ENCODE data around the gene SDS. TPM values are rescaled to one million over a fixed set of nuclear protein-coding genes. Genes with fewer than 3 reads are reported as not detected.

Gene SDS
- total and polyA plus RNA-seq, 2 donors (not counting 3 experiments of a cell fraction or from before 2014, with no cell fraction given), result not detected

- Histone ChIP-seq H3K9me1 (replicated peaks; ENCODE audit: control insufficient read depth, extremely low read depth, insufficient read depth, low read length) (no peaks in the 10 kb centered on the region), H4K20me1 (replicated peaks; ENCODE audit: control insufficient read depth, extremely low read depth, insufficient read depth, low read length) (no peaks in the 10 kb centered on the region), H3K27ac (ENCODE audit: insufficient read depth, low read depth, low read length) (no peak overlapping the region), H3K4me1 (ENCODE audit: control insufficient read depth, extremely low read depth, insufficient read depth, low read length) (no peaks in the 10 kb centered on the region), H3K9ac (replicated peaks; ENCODE audit: extremely low read depth, insufficient read depth, low read length) (no peak overlapping the region), H3K79me2 (ENCODE audit: control insufficient read depth, insufficient read depth, low read length) (no peaks in the 10 kb centered on the region), H2AFZ (ENCODE audit: low read depth, low read length) (no peak overlapping the region), H3K4me3 (replicated peaks in 1 of 3; ENCODE audit: insufficient read depth in 1 of 3, low read depth in 1 of 3, low read length in 3 of 3) (no peak overlapping the region), H3K36me3 (ENCODE audit: control insufficient read depth in 2 of 2, extremely low read depth in 1 of 2, insufficient read depth in 2 of 2, low read length in 2 of 2) (no peaks in the 10 kb centered on the region), H3K9me3 (replicated peaks; ENCODE audit: control insufficient read depth, insufficient read depth, low read length) (no peaks in the 10 kb centered on the region), H3K27me3 (ENCODE audit: control insufficient read depth in 2 of 2, insufficient read depth in 2 of 2, low read length in 2 of 2) (no peaks in the 10 kb centered on the region), H3K4me2 (ENCODE audit: insufficient read depth, low read length) (no peak overlapping the region)
- no TSS peak for BruUV-seq (replicated peaks)
- POLR2A ChIA-PET, result no interaction called here
- FAIRE-seq, result no peak
- DNase-seq (ENCODE audit: low read depth, low spot score), result no peak
- TF ChIP-seq POLR2AphosphoS5 (IDR thresholded peaks at IDR 0.05; ENCODE audit: insufficient read depth, low read depth, low read length) (no peak), MYC (IDR thresholded peaks at IDR 0.05; ENCODE audit: low read depth, low read length) (no peak), POLR2A (IDR thresholded peaks at IDR 0.05; ENCODE audit: low read depth, low read length) (no peak), GATA2 (IDR thresholded peaks at IDR 0.05; ENCODE audit: insufficient read depth, insufficient read length, low read depth, low read length) (no peak), FOS (IDR thresholded peaks at IDR 0.05; ENCODE audit: borderline replicate concordance, insufficient read depth, low read length) (no peak), MAX (IDR thresholded peaks at IDR 0.05; ENCODE audit: insufficient read depth, insufficient read length) (no peak), EZH2 (IDR thresholded peaks at IDR 0.05; ENCODE audit: borderline replicate concordance, low read depth, low read length, severe bottlenecking) (no peak)
- CTCF ChIA-PET, result interaction anchor here (1.3 kb wide), 1 partner anchor 74 kb away, joined by 3 read pairs; no protein-coding TSS in a partner anchor
- dilution Hi-C loops (cut with MboI; ENCODE audit: extremely low pct_ligation_motif_present, low sequenced_read_pairs), result no loop called here
- intact Hi-C loops (cut with micrococcal nuclease), result no loop called here
Measured at GRCh38 chr12:113351089-113351488, 52.6 kb downstream of the SDS start.

GRCh38 chr12:113348849-113349536, 54.7 kb downstream of the SDS start:
- Histone ChIP-seq H3K4me3 (replicated peaks in 1 of 3; ENCODE audit: insufficient read depth in 1 of 3, low read depth in 1 of 3, low read length in 3 of 3) (no peak overlapping the region), H3K27ac (ENCODE audit: insufficient read depth, low read depth, low read length) (no peak overlapping the region), H3K9me1 (replicated peaks; ENCODE audit: control insufficient read depth, extremely low read depth, insufficient read depth, low read length) (no peaks in the 10 kb centered on the region), H3K27me3 (ENCODE audit: control insufficient read depth in 2 of 2, insufficient read depth in 2 of 2, low read length in 2 of 2) (no peaks in the 10 kb centered on the region), H3K9ac (replicated peaks; ENCODE audit: extremely low read depth, insufficient read depth, low read length) (no peak overlapping the region), H3K9me3 (replicated peaks; ENCODE audit: control insufficient read depth, insufficient read depth, low read length) (no peaks in the 10 kb centered on the region), H3K36me3 (ENCODE audit: control insufficient read depth in 2 of 2, extremely low read depth in 1 of 2, insufficient read depth in 2 of 2, low read length in 2 of 2) (no peaks in the 10 kb centered on the region), H4K20me1 (replicated peaks; ENCODE audit: control insufficient read depth, extremely low read depth, insufficient read depth, low read length) (no peaks in the 10 kb centered on the region), H3K4me1 (ENCODE audit: control insufficient read depth, extremely low read depth, insufficient read depth, low read length) (no peaks in the 10 kb centered on the region), H3K4me2 (ENCODE audit: insufficient read depth, low read length) (no peak overlapping the region), H2AFZ (ENCODE audit: low read depth, low read length) (no peak overlapping the region), H3K79me2 (ENCODE audit: control insufficient read depth, insufficient read depth, low read length) (no peaks in the 10 kb centered on the region)
- no TSS peak for BruUV-seq (replicated peaks)
- no peak for DNase-seq (ENCODE audit: low read depth, low spot score)
- POLR2A ChIA-PET, result no interaction called here
- dilution Hi-C loops (cut with MboI; ENCODE audit: extremely low pct_ligation_motif_present, low sequenced_read_pairs) (no loop called here), intact Hi-C loops (cut with micrococcal nuclease) (no loop called here)
- FAIRE-seq, result no peak
- CTCF ChIA-PET, result interaction anchor here (1.3 to 2.6 kb wide), 2 partner anchors 76 to 77 kb away, joined by 3 to 7 read pairs; no protein-coding TSS in a partner anchor
- no peak for TF ChIP-seq POLR2AphosphoS5 (IDR thresholded peaks at IDR 0.05; ENCODE audit: insufficient read depth, low read depth, low read length)
- TF ChIP-seq POLR2A (IDR thresholded peaks at IDR 0.05; ENCODE audit: low read depth, low read length), result no peak
